HG03378 (cell line): Measurements from ENCODE around the gene SNX6.
"Not testable (repeated sequence)": the region's sequence is repeated elsewhere in the genome, so short reads cannot be mapped to it uniquely, and the experiment has no call there.

Experiments used
- ATAC-seq: cut with Tn5 transposase; IDR thresholded peaks from one replicate; pipeline ENCODE4 v1.9.1; 2021; ENCODE audit warnings: mild to moderate bottlenecking, moderate library complexity; ENCODE audit not compliant: unreplicated experiment

SNX6 gene

GRCh38 chr14:34629657-34630529, at the start of gene SNX6:
Gene SNX6, minus strand, starts transcription at chr14:34630148. Its CDS starts 32 bp downstream, at chr14:34630116.
- ATAC-seq = peak; percentile 78

GRCh38 chr14:34678735-34679134, 48.8 kb upstream of the SNX6 start:
- no peak for ATAC-seq

GRCh38 chr14:34678306-34678705, 48.4 kb upstream of the SNX6 start:
- no peak for ATAC-seq

- no peak for ATAC-seq
These were observed 46.7 kb upstream of the SNX6 start for GRCh38 chr14:34676516-34677211.

GRCh38 chr14:34673702-34674101, 43.8 kb upstream of the SNX6 start:
- ATAC-seq = no peak

GRCh38 chr14:34671716-34672115, 41.8 kb upstream of the SNX6 start:
- ATAC-seq = no peak

- no peak for ATAC-seq
These were observed 38.2 kb upstream of the SNX6 start for GRCh38 chr14:34668111-34668510.

- no peak for ATAC-seq
These were observed 37.1 kb upstream of the SNX6 start for GRCh38 chr14:34667007-34667406.

- no peak for ATAC-seq
These were observed 36.0 kb upstream of the SNX6 start for GRCh38 chr14:34665785-34666435.

- no peak for ATAC-seq
These were observed 32.7 kb upstream of the SNX6 start for GRCh38 chr14:34662561-34663088.

- ATAC-seq = no peak
These were observed 30.8 kb upstream of the SNX6 start for GRCh38 chr14:34660796-34661195.

- ATAC-seq = no peak
These were observed 26.0 kb upstream of the SNX6 start for GRCh38 chr14:34655959-34656358.

GRCh38 chr14:34653073-34653472, 23.1 kb upstream of the SNX6 start:
- not testable (repeated sequence) for ATAC-seq

GRCh38 chr14:34652348-34652747, 22.4 kb upstream of the SNX6 start:
- not testable (repeated sequence) for ATAC-seq

- no peak for ATAC-seq
These were observed 21.0 kb upstream of the SNX6 start for GRCh38 chr14:34650786-34651584.

GRCh38 chr14:34650006-34650405, 20.1 kb upstream of the SNX6 start:
- ATAC-seq = not testable (repeated sequence)

GRCh38 chr14:34649344-34649743, 19.4 kb upstream of the SNX6 start:
- ATAC-seq = no peak

GRCh38 chr14:34646570-34647255, 16.8 kb upstream of the SNX6 start:
- no peak for ATAC-seq

GRCh38 chr14:34643361-34643760, 13.4 kb upstream of the SNX6 start:
- ATAC-seq = no peak

- no peak for ATAC-seq
These were observed 12.6 kb upstream of the SNX6 start for GRCh38 chr14:34642595-34642994.
